Panc1 (cell line): Measurements from ENCODE around the gene AVEN. TPM values are rescaled to one million over a fixed set of nuclear protein-coding genes. Genes with fewer than 3 reads are reported as not detected.

ENCODE experiments used
- ATAC-seq: fragments of 200-7000 bp; cut with Tn5 transposase; 2 replicates; pipeline ENCODE4 v1.9.1; 2020; ENCODE audit warnings: mild to moderate bottlenecking, moderate library complexity
- BruUV-seq: library from RNA; stranded (reverse); fragments of 400-500 nt; replicated peaks from 2 replicates; lab custom pipeline; 2021; lab: Mats Ljungman, UMichigan
- CTCF ChIA-PET: fragments of 300-600 bp; sonication (Branson Sonifier 250); formaldehyde crosslinking; loops from one replicate; lab custom pipeline; 2022; ENCODE audit warnings: antibody characterized with exemption; lab: Charles Lee
- POLR2A ChIA-PET: fragments of 300-600 bp; sonication (Branson Sonifier 250); formaldehyde crosslinking; loops from one replicate; lab custom pipeline; 2022; ENCODE audit warnings: antibody characterized with exemption; lab: Charles Lee
- DNase-seq: peaks from one replicate; pipeline ENCODE4 v3.0.0-alpha.2; 2010; ENCODE audit warnings: low read depth, low spot score
- H3K27ac ChIP-seq: 2 replicates; pipeline ENCODE4 v1.5.1; 2011; ENCODE audit warnings: mild to moderate bottlenecking, low read length, inconsistent platforms
- H3K27me3 ChIP-seq: fragments of 200-500 bp; sonication (Bioruptor generic); 2 replicates; pipeline ENCODE4 v1.6.0; 2014; ENCODE audit warnings: low read length, inconsistent platforms; ENCODE audit not compliant: control insufficient read depth, insufficient read depth
- H3K36me3 ChIP-seq: fragments of 200-500 bp; sonication (Bioruptor generic); 2 replicates; pipeline ENCODE4 v1.5.1; 2014; ENCODE audit warnings: inconsistent platforms, mild to moderate bottlenecking, low read length, moderate library complexity; ENCODE audit not compliant: control insufficient read depth, insufficient read depth
- H3K4me1 ChIP-seq: 2 replicates; pipeline ENCODE4 v1.5.1; 2011; ENCODE audit warnings: inconsistent platforms, mild to moderate bottlenecking, low read length, moderate library complexity; ENCODE audit not compliant: control insufficient read depth, insufficient read depth
- H3K4me3 ChIP-seq, 2 experiments: 2 replicates each; pipeline ENCODE4 v1.5.1; 2011 to 2012; ENCODE audit warnings: low read depth in 2 of 2, low read length in 2 of 2, mild to moderate bottlenecking in 2 of 2, inconsistent platforms in 1 of 2, moderate library complexity in 1 of 2
- H3K9me3 ChIP-seq: fragments of 200-500 bp; sonication (Bioruptor generic); 2 replicates; pipeline ENCODE4 v1.5.1; 2014; ENCODE audit warnings: low read depth, mild to moderate bottlenecking, inconsistent platforms, low read length, moderate library complexity; ENCODE audit not compliant: control insufficient read depth, insufficient read depth
- CTCF ChIP-seq: fragments of 450-650 bp; IDR thresholded peaks from 2 replicates; pipeline ENCODE4 v1.5.1; 2017; ENCODE audit warnings: mild to moderate bottlenecking
- POLR2AphosphoS5 ChIP-seq: IDR thresholded peaks from 2 replicates; pipeline ENCODE4 v1.6.1; 2012; ENCODE audit warnings: mild to moderate bottlenecking, low read depth, low read length, moderate library complexity
- REST ChIP-seq, 2 experiments: IDR thresholded peaks; 2 replicates each; pipeline ENCODE4 v1.6.1; 2011 to 2012; ENCODE audit warnings: low read depth in 2 of 2, control low read depth in 1 of 2, low read length in 1 of 2, mild to moderate bottlenecking in 1 of 2, moderate library complexity in 1 of 2; ENCODE audit not compliant: insufficient read depth in 1 of 2
- SIN3A ChIP-seq: IDR thresholded peaks from 2 replicates; pipeline ENCODE4 v1.6.1; 2012; ENCODE audit warnings: low read depth, mild to moderate bottlenecking, low read length, moderate library complexity, borderline replicate concordance; ENCODE audit not compliant: insufficient read depth
- TCF7L2 ChIP-seq: IDR thresholded peaks from 2 replicates; pipeline ENCODE4 v1.6.1; 2011; ENCODE audit warnings: mild to moderate bottlenecking, low read depth, low read length, inconsistent platforms
- in situ Hi-C: cut with HindIII; loops from 2 replicates; pipeline ENCODE4 v1.10.0; 2016; ENCODE audit warnings: low sequenced_read_pairs, low pct_unique_long_range_greater_than_20kb
- intact Hi-C: fragments of 100-400 bp; cut with micrococcal nuclease; formaldehyde crosslinking; loops from one replicate; pipeline ENCODE4 v1.10.0; 2022; ENCODE audit not compliant: unreplicated experiment
- total RNA-seq: library from RNA; stranded (reverse); gene quantifications from one replicate; pipeline ENCODE4 v1.2.1, GENCODE V29; 2021; ENCODE audit not compliant: unreplicated experiment

Gene AVEN
- total RNA-seq, 1 experiment from 2014 or later = 18.4 TPM

- in situ Hi-C loops = no loop called here
- no peak for ATAC-seq
- no peaks in the 10 kb centered on the region for H3K27me3 ChIP-seq
- H3K4me1 ChIP-seq = no peaks in the 10 kb centered on the region; the same call in 1 of the 2 replicates
- DNase-seq = no peak
- no TSS peak for BruUV-seq
- no peaks in the 10 kb centered on the region for H3K36me3 ChIP-seq
- POLR2A ChIA-PET = no interaction called here
- no peak overlapping the region for H3K4me3 ChIP-seq
- no peak overlapping the region for H3K27ac ChIP-seq
- CTCF ChIA-PET = no interaction called here
- H3K9me3 ChIP-seq = no peaks in the 10 kb centered on the region
- intact Hi-C loops = no loop called here
- TF ChIP-seq REST (IDR thresholded peaks at IDR 0.05; ENCODE audit: insufficient read depth in 1 of 2, low read depth in 2 of 2, low read length in 1 of 2) (no peak), TCF7L2 (no peak), POLR2AphosphoS5 (no peak), CTCF (no peak), SIN3A (no peak)
These were observed 137.0 kb downstream of the AVEN start for GRCh38 chr15:33902043-33902442.

- no peaks in the 10 kb centered on the region for H3K9me3 ChIP-seq
- POLR2A ChIA-PET = no interaction called here
- CTCF ChIA-PET = no interaction called here
- no peaks in the 10 kb centered on the region for H3K36me3 ChIP-seq
- H3K4me3 ChIP-seq = no peak overlapping the region
- no peaks in the 10 kb centered on the region for H3K27me3 ChIP-seq
- in situ Hi-C loops = no loop called here
- TF ChIP-seq SIN3A (no peak), REST (IDR thresholded peaks at IDR 0.05; ENCODE audit: insufficient read depth in 1 of 2, low read depth in 2 of 2, low read length in 1 of 2) (no peak), POLR2AphosphoS5 (no peak)
- H3K27ac ChIP-seq = no peak overlapping the region
- no peak for DNase-seq
- intact Hi-C loops = no loop called here
- ATAC-seq = no peak
- no TSS peak for BruUV-seq
- no peaks in the 10 kb centered on the region for H3K4me1 ChIP-seq
These were observed 144.8 kb downstream of the AVEN start for GRCh38 chr15:33894193-33894592.
